Ishikawa (cell line): ENCODE measurements around the gene ADAMTS4.

ENCODE experiments used
- CEBPB ChIP-seq: IDR thresholded peaks from 2 replicates; pipeline ENCODE4 v1.6.1; 2012
- CREB1 ChIP-seq: IDR thresholded peaks from 2 replicates; pipeline ENCODE4 v1.6.1; 2012; ENCODE audit warnings: low read depth
- EGR1 ChIP-seq: IDR thresholded peaks from 2 replicates; pipeline ENCODE4 v1.6.1; 2012
- EP300 ChIP-seq: IDR thresholded peaks from 2 replicates; pipeline ENCODE4 v1.6.1; 2012; ENCODE audit warnings: borderline replicate concordance
- FOXM1 ChIP-seq: IDR thresholded peaks from 2 replicates; pipeline ENCODE4 v1.6.1; 2012; ENCODE audit warnings: low read depth, borderline replicate concordance
- MAX ChIP-seq: IDR thresholded peaks from 2 replicates; pipeline ENCODE4 v1.6.1; 2012
- NFIC ChIP-seq: IDR thresholded peaks from 2 replicates; pipeline ENCODE4 v1.6.1; 2012
- RAD21 ChIP-seq: IDR thresholded peaks from 2 replicates; pipeline ENCODE4 v1.6.1; 2012; ENCODE audit warnings: low read depth
- REST ChIP-seq: IDR thresholded peaks from 2 replicates; pipeline ENCODE4 v1.6.1; 2012; ENCODE audit warnings: low read depth, mild to moderate bottlenecking
- TAF1 ChIP-seq: IDR thresholded peaks from 2 replicates; pipeline ENCODE4 v1.6.1; 2012; ENCODE audit warnings: low read depth, mild to moderate bottlenecking
- TCF12 ChIP-seq: IDR thresholded peaks from 2 replicates; pipeline ENCODE4 v1.6.1; 2012; ENCODE audit warnings: low read depth
- TEAD4 ChIP-seq: IDR thresholded peaks from 2 replicates; pipeline ENCODE4 v1.6.1; 2012
- YY1 ChIP-seq: IDR thresholded peaks from 2 replicates; pipeline ENCODE4 v1.6.1; 2012; ENCODE audit warnings: low read depth
- ZBTB7A ChIP-seq: IDR thresholded peaks from 2 replicates; pipeline ENCODE4 v1.6.1; 2012; ENCODE audit warnings: low read depth
- TF ChIP-seq, protein P1 (sequence below): IDR thresholded peaks from 2 replicates; pipeline ENCODE4 v1.6.1; 2012

ADAMTS4 gene

DNA sequence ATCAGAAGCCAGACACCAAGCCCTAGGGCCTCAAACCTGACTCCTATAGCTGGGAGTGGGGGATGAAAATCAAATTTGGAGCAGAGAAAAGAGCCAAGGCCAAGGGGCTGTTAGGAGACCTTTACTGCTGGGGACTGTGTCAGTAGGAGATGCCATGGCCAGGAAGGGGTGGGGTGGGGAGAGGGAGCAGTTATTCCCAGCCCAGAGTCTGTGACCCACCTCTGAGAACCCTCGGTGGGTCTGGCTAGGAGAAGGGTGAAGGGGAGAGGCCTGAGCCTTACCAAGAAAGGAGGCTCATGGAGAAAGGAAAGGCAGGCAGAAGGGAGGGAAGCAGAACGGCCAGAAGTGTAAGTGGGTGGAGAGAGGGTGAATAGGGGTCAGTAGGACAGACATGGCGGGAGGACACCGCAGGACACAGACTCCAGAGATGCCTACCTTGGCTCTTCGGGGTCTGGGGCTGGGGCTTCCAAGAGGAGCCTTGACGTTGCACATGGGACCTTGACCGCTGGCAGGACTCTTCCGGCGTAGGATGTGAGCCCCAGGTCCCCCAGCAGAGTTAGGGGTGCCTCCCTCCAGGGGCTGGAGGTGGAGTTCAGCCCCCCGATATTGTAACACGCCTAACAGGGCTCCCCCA, 1.2 kb downstream of the ADAMTS4 start:
- TF ChIP-seq FOXM1 (no peak), EGR1 (no peak), TAF1 (no peak), MAX (no peak), RAD21 (no peak), REST (no peak), TEAD4 (no peak), EP300 (no peak), TCF12 (no peak), YY1 (no peak), NFIC (no peak), ZBTB7A (no peak), CREB1 (no peak), CEBPB (no peak)
- TF ChIP-seq, protein P1, sequence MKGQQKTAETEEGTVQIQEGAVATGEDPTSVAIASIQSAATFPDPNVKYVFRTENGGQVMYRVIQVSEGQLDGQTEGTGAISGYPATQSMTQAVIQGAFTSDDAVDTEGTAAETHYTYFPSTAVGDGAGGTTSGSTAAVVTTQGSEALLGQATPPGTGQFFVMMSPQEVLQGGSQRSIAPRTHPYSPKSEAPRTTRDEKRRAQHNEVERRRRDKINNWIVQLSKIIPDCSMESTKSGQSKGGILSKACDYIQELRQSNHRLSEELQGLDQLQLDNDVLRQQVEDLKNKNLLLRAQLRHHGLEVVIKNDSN: no peak

DNA sequence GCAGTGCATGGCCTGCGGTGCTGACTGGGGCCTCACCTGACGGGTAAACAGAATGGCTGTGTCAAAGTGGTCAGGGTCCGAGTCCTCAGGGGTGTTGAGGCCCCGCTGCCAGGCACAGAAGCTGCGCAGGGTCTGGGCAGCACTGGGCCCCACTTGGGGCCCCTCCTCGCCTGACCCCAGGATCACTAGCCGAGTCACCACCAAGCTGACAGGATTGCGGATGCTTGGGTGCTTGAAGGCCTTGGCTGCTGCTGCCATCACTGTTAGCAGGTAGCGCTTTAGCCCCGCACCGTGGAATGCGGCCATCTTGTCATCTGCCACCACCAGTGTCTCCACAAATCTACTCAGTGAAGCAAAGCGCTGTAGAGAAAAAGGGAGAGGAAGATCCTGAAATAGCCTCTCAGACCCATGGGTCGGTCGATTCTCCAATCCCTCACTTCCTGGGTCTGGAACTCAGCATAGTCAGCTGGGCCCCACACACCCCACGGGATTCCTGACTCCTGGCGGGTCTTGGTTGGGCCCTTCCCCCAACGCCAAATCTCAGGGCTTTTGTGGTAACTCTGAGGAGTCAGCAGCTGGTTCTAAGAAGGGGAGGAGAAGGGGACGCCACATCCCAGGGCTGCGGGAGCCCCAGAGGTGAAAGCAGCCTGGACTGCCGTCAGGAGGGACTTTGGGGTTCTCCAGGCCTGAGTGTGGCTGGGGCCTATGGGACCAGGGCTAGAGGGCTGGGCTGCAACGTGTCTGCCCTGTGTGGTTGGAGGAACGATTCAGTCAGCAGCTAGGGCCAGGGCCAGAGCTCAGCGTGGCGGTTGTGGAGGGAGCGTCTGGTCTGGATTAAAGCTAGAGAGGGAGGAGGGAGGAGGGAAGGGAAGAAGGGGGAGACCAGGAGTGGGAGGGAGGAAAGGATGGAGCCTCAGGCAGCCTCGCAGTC, 2.1 kb downstream of the ADAMTS4 start:
- TF ChIP-seq, protein P1: no peak
- TF ChIP-seq YY1 (no peak), REST (no peak), CREB1 (no peak), EGR1 (no peak), TCF12 (no peak)

DNA sequence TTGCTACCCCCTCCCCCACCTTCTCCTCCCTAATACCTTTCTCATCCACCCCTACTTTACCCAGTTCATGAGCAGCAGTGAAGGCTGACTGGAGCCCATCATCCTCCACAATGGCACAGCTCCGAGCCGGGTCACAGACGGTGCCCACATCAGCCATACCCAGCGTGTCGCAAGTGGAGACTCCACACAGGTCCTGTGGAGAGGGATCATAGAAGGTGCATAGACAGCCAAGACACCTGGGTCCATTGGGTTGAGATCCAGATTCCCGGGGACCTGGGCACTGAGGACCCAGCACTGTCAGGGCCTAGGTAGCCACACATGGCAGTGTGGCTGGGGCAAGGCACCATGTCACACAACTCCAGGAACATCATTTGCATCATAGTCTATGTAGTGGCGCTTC, 2.7 kb downstream of the ADAMTS4 start:
- TF ChIP-seq YY1: no peak
- TF ChIP-seq EP300: no peak
- no peak for TF ChIP-seq RAD21
- no peak for TF ChIP-seq CREB1
- no peak for TF ChIP-seq CEBPB
- no peak for TF ChIP-seq FOXM1
- TF ChIP-seq MAX: no peak
- TF ChIP-seq ZBTB7A: no peak
- no peak for TF ChIP-seq TAF1
- TF ChIP-seq, protein P1: no peak
- no peak for TF ChIP-seq TCF12
- TF ChIP-seq REST: no peak
- no peak for TF ChIP-seq NFIC
- TF ChIP-seq EGR1: no peak
- TF ChIP-seq TEAD4: no peak
